22Rv1 (cell line): ENCODE results near the gene MELTF.

Source experiments
- H3K27ac ChIP-seq: fragments of 450-650 bp; 2 replicates; pipeline ENCODE4 v1.5.1; 2017
- ZFX ChIP-seq: fragments of 450-650 bp; IDR thresholded peaks from 2 replicates; pipeline ENCODE4 v1.6.1; 2017; ENCODE audit warnings: antibody characterized with exemption, borderline replicate concordance
- TF ChIP-seq, protein P1 (sequence below): fragments of 450-650 bp; IDR thresholded peaks from 2 replicates; pipeline ENCODE4 v1.5.1; 2017; ENCODE audit warnings: mild to moderate bottlenecking

Gene MELTF

GRCh38 chr3:197011780-197012539 is 17.7 kb downstream of the MELTF start:
- H3K27ac ChIP-seq, result no peak overlapping the region
- no peak for TF ChIP-seq ZFX
- TF ChIP-seq, protein P1, sequence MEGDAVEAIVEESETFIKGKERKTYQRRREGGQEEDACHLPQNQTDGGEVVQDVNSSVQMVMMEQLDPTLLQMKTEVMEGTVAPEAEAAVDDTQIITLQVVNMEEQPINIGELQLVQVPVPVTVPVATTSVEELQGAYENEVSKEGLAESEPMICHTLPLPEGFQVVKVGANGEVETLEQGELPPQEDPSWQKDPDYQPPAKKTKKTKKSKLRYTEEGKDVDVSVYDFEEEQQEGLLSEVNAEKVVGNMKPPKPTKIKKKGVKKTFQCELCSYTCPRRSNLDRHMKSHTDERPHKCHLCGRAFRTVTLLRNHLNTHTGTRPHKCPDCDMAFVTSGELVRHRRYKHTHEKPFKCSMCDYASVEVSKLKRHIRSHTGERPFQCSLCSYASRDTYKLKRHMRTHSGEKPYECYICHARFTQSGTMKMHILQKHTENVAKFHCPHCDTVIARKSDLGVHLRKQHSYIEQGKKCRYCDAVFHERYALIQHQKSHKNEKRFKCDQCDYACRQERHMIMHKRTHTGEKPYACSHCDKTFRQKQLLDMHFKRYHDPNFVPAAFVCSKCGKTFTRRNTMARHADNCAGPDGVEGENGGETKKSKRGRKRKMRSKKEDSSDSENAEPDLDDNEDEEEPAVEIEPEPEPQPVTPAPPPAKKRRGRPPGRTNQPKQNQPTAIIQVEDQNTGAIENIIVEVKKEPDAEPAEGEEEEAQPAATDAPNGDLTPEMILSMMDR, result no peak

DNA sequence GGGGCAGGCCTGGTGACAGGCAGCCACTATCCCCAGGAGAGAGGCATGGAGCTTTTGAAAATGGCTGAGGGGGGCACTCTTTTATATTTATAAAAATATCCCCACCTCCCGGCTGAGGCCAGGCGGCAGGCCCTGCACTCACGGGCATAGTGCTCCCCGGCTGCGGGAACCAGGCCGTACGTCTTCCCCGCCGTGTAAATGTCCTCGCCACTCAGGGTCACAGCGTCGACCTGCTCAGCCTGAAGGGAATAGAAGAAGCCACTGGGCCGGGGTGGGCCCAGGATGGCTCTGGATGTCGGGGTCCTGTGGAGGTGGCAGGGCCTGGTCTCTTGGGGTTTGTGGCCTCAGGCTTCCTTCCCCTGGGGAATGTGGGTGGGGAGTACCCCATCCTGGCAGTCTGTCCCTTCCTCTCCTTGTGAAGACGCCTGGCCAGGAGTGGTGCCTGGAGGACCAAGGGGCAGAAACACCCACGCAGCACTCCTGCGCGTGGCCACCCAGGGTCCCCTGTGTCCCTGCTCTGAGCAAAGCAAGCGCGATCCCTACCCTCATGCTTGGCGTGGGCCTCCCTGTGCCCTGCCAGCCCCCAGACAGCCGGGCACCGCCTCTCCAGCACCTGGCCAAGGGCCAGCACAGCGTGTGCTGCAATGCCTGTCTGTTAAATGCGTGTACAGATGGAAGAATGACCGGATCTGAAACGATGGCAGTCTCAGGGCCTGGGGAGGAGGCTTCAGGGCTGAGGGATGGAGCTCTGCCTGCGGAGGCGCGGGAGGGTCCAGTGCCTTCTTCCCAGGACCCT is 18.9 kb downstream of the MELTF start:
- H3K27ac ChIP-seq, result no peak overlapping the region

GRCh38 chr3:197009532-197010019 is 20.0 kb downstream of the MELTF start:
- TF ChIP-seq ZFX, result no peak
- TF ChIP-seq, protein P1, result no peak
- H3K27ac ChIP-seq, result no peak overlapping the region

More for the DNA sequence above, 18.9 kb downstream of the MELTF start:
- no peak for TF ChIP-seq ZFX
- TF ChIP-seq, protein P1, result no peak

DNA sequence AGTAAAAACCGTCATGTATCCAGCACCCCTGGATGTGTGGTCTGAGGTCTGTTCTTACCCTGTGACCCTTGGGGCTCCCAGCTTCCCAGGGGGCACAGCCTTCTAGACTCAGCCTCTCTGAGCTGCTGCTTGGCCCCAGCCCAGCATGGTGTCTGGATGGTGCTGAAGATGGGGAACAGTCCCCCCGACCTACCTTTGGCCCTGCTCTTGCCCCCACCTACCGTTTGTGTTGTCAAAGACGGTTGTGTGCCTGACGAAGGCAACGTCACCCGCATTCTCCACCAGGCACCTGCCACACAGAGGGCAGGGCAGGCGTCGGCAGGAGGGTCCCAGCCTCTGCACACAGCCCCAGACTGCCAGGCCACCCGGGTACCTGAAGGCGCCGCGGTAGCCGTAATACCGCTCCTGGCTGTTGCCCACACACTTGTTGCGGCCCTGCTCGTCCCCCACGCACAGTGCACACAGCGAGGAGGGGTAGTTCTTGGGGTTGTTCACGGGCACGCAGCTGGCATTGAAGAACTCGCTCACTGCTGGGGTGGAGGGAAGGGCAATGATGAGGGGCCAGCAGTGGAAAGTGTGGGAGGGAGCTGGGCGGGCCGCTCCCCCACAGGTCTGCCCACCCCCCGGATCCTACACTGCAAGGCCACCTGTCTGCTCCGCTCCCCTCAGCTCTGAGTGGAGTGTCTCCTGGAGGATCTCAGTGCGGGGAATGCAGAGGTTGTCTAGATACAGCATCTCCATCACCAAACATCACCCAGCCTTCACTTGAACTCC is 21.0 kb downstream of the MELTF start:
- no peak for TF ChIP-seq ZFX
- TF ChIP-seq, protein P1, result no peak
- H3K27ac ChIP-seq, result no peak overlapping the region

DNA sequence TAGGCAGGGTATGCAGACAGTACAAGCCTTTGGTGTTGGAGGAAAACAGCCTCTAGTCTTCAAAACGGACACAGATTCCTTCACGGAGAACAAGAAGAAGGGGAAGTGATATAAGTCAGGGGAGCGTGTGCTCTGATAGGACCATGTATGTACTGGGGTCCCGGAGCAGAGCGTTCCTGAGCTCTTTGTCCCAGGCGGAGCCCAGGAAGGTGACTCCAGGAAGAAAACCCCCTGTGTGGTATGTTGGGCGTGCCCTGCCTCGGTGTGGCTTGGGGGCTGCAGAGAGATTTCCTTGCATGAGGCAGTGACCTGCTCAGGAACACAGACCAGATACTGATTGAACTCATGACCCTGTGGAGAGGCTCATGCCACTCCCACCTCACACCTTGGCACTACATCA is 21.7 kb downstream of the MELTF start:
- TF ChIP-seq, protein P1, result no peak
- no peak for TF ChIP-seq ZFX
- H3K27ac ChIP-seq, result no peak overlapping the region

- no peak overlapping the region for H3K27ac ChIP-seq
Measured at GRCh38 chr3:197007296-197007940, 22.2 kb downstream of the MELTF start.

More at GRCh38 chr3:197007296-197007940, 22.2 kb downstream of the MELTF start:
- TF ChIP-seq, protein P1, result no peak
- no peak for TF ChIP-seq ZFX
